ENCODE data around the gene KHNYN. TPM values are rescaled to one million over a fixed set of nuclear protein-coding genes. Genes with fewer than 3 reads are reported as not detected.

KHNYN gene
- total RNA-seq, 1 experiment from 2014 or later = 24.8 TPM

DNA sequence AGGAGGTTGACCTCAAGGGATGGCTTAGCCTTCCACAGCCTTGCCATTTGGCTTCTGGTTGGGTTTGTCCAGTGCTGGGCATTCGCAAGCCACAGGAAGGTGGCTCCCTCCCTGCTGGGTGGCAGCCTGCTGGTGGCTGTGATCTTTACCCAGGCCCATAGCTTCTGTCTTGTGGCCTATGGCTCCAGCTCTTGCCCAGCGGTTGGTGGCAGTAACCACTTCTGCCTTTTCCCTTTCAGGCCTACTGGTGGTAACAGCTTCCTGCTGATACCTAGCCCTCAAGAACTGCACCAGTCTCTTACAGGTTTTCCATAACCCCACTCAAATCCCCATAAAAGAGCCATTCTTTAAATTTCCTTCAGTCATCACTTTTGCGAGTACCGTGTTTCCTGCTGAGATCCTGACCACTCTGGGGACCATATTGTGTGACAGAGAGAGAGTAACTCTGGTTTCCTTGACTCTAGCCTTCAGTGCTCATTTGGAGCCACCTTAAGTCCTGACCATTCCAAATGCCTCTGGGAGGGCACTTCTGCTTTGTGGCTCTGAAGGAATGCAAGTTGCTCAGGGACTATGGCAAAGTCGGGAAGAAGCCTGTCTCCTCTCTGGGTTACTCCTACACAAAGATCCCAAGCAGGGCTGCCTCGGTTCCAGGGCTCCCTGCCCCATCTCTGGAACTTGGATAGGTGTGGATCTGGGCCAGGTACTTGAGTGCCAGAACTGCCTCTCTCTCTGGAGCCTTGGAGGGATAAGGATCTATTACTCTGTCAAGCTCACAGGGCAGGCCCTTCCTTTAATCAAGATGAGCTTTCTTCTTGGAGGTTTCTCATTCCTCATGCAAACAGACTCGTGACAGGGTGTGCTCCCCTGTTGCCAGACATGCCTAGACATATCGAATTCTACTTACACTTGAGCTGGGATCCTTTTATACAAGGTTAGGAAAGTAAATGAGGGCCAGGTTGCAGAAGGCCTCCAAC, 33.9 kb upstream of the KHNYN start:
- no peak for DNase-seq
- Histone ChIP-seq H3K27me3 (ENCODE audit: control insufficient read depth, insufficient read depth, low read length) (peaks cover 8% of the 10 kb centered on the region; the same call in 1 of the 2 replicates), H3K36me3 (replicated peaks; ENCODE audit: control insufficient read depth, insufficient read depth, low read length) (no peaks in the 10 kb centered on the region), H3K4me3 (ENCODE audit: insufficient read depth, low read depth, low read length) (no peak overlapping the region)

DNA sequence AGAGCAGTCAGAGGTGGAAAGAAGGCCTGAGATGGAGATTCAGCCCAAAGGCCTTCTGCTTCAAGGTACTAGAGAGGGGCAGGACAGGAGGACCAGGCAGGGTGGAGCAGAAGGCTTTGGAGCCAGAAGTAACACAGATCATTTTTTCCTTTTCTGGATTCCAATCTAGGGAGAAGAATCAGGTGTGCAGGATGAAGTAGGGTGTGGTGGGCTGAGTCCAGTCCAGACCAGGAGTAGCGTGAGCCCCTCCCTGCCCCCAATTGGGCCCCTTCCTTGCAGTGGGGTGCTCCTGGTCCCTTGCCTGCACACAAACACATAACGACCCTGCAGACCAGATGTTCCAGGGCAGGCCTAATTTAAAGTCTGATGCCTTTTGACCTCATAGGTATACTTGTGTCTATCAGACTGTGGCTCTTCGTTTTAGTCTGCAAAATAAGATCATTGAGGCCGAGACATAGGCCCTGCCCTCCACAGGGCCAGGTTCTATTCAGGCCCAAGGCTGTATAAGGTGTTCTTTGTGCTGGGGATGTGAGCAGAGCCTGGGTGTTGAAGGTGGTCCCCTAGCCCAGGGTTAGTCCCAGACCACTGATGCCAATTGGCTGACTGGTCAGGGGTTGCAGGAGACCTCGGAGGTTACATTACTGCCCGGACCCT, 32.0 kb upstream of the KHNYN start:
- no peak overlapping the region for H3K4me3 ChIP-seq (ENCODE audit: insufficient read depth, low read depth, low read length)

DNA sequence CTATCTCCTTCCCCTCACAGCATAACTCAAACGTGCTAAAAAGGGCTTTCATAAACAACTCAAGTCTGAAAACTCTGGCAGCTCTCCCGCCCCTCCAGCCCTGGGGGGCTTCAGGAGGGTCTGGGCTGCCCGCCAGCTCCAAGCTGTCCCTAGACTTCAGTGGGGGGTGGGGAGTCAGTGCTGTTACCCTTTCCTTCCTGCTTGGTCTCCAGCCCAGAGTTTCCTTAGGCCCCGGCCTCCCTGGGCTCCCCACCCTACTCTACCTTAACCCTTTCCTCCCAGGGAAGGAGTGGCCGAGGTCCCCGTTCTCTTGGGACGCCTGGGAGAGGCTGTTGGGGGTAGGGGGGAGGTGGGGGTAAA, 31.5 kb upstream of the KHNYN start:
- DNase-seq = peak; percentile 88
- H3K27me3 ChIP-seq (ENCODE audit: control insufficient read depth, insufficient read depth, low read length) = peaks cover 6% of the 10 kb centered on the region; the same call in 1 of the 2 replicates
- no peaks in the 10 kb centered on the region for H3K36me3 ChIP-seq (replicated peaks; ENCODE audit: control insufficient read depth, insufficient read depth, low read length)
- H3K4me3 ChIP-seq (ENCODE audit: insufficient read depth, low read depth, low read length) = peak overlapping the region; percentile 53

More for the DNA sequence above, 32.0 kb upstream of the KHNYN start:
- H3K36me3 ChIP-seq (replicated peaks; ENCODE audit: control insufficient read depth, insufficient read depth, low read length) = no peaks in the 10 kb centered on the region
- DNase-seq = no peak
- H3K27me3 ChIP-seq (ENCODE audit: control insufficient read depth, insufficient read depth, low read length) = peaks cover 6% of the 10 kb centered on the region; the same call in 1 of the 2 replicates

DNA sequence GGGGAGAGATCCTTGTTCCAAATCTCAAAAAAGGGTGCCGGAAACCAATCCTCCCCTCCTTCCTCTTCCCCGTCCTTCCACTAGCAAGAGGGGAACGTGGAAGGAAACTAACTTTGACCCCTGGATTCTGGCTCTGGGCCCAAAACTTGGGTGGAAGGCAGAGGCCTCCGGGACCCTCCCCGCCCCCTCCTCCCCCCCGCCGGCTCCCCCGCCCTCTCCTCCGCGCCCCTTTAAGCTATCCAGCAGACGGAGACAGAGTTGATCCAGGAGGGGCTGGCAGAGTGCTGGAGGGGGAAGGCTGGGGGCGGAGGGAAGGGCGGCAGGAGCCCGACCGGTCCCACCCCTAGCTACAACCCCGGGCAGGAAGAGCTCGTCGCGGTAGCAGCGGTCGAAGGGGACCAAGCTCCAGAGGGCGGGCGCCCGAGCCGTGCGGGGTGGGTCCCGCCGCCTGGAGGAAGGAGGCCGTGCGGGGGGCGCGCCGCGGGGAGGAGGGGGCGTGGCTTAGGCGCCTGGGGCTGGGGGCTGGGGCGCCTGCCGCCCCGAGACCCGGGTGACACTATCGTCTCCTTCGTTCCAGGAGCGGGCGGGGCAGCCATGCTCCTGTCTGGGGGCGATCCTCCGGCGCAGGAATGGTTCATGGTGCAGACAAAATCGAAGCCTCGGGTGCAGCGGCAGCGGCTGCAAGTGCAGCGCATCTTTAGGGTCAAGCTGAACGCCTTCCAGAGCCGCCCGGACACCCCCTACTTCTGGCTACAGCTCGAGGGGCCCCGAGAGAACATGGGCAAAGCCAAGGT, 30.9 kb upstream of the KHNYN start, which contains the start of gene NYNRIN:
TSS of gene NYNRIN (plus strand) at position 351 of the 794 bp plus-strand sequence. CDS start at position 595, 244 bp downstream.
- Histone ChIP-seq H3K4me3 (ENCODE audit: insufficient read depth, low read depth, low read length) (peak within 1 kb of the TSS; percentile 53), H3K36me3 (replicated peaks; ENCODE audit: control insufficient read depth, insufficient read depth, low read length) (no peaks in the 10 kb centered on the region), H3K27me3 (ENCODE audit: control insufficient read depth, insufficient read depth, low read length) (peaks cover 6% of the 10 kb centered on the region; the same call in 1 of the 2 replicates)
- peak; percentile 93 for DNase-seq

DNA sequence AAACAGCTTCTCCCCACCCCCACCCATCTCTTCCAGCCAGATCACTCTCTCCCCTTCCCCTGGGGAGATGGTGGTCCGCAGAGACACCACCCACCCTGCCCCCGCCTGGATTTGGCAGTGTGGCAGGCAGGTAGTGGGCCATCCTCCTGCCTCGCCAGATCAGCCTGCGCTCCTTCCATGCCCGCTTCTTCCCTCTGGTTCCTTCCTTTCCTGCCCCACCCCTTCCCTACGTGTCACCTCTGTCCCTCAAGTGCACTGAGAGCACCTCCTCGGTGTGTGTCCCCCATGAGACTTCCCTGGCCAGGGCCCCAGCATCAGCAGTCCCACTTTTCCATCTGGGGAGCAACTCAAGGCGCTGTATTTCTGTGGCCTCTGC, 30.3 kb upstream of the KHNYN start:
- H3K36me3 ChIP-seq (replicated peaks; ENCODE audit: control insufficient read depth, insufficient read depth, low read length) = no peaks in the 10 kb centered on the region
- peak overlapping the region; percentile 53 for H3K4me3 ChIP-seq (ENCODE audit: insufficient read depth, low read depth, low read length)
- DNase-seq = peak; percentile 60
- peaks cover 6% of the 10 kb centered on the region; the same call in 1 of the 2 replicates for H3K27me3 ChIP-seq (ENCODE audit: control insufficient read depth, insufficient read depth, low read length)

DNA sequence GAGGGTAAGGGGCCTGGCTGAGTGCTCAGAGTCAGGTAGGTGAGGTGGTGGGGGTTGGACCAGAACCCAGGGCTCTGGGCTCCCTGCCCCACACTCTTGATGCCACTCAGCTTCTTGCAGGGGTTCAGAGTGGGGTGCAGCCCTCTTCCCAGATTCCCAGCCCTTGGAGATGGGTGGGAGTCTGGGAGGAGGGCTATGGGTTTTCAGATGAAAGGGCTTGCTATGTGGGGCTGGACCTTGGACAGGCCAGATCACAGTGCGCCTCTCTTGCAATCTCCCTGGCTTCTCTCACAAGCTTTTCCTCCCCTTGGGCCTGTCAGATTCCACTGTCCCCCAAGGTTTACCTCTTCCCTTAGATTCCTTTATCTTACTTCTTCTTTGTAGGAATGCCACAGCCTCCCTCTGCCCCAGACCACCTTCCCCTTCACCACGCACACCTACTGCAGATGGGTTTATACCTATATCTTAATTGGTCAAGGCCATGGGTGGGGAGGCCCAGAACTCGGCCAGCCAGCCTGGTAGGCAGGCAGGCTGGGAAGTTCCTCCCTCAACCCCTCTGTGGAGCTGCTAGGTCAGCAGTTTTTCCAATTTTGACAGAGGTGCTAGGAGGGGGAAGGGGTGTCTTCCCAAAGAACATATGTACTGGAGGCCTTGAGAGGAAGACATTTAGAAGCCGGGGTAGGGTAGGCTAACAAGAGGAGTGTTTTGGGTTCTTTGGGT, 29.6 kb upstream of the KHNYN start:
- H3K27me3 ChIP-seq (ENCODE audit: control insufficient read depth, insufficient read depth, low read length) = peaks cover 6% of the 10 kb centered on the region; the same call in 1 of the 2 replicates
- no peak overlapping the region for H3K4me3 ChIP-seq (ENCODE audit: insufficient read depth, low read depth, low read length)
- no peaks in the 10 kb centered on the region for H3K36me3 ChIP-seq (replicated peaks; ENCODE audit: control insufficient read depth, insufficient read depth, low read length)
- no peak for DNase-seq

DNA sequence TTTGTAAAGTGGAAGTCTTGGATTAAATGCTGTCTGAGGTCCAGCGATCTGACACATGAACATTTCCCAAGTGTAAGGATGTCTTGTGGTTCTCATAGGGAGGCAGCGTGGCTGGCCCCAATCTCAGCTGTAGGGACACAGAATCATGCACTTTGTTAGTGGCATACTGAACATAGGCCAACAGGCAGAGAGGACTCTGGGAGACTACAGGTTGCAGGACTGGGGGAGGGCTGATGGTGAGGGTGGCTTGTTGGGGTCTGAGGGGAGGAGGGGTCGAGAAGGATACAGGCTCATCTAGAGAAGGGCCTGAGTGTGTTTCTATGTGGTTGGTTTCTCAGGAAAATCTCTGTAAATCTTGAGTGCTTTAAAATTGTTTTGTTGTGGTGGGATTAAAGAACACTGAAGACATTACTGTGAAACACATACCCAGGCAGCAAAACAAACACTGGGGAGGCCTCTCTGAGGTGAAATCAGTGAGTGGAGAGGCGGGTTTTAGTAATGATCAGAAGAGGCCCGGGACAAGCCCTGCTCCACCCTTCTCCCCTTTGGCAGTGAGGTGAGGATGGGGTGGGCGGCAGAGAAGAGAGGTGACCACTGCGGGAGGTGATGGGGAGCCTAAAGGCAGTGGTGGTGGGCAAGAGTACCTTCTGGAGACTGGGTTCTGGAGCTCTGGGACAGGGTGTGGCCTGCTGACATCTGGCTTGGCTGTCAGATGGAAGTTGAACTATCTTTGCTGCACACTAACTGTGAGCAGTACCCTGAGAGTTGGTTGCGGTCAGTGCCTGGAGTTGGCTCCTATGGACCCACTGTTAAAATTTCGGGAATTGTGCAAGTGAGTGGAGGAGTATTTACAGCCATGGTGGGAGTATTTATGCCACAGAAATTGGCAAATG, 27.7 kb upstream of the KHNYN start:
- DNase-seq = peak; percentile 9
- Histone ChIP-seq H3K36me3 (replicated peaks; ENCODE audit: control insufficient read depth, insufficient read depth, low read length) (no peaks in the 10 kb centered on the region), H3K4me3 (ENCODE audit: insufficient read depth, low read depth, low read length) (no peak overlapping the region), H3K27me3 (ENCODE audit: control insufficient read depth, insufficient read depth, low read length) (peaks cover 6% of the 10 kb centered on the region; the same call in 1 of the 2 replicates)

DNA sequence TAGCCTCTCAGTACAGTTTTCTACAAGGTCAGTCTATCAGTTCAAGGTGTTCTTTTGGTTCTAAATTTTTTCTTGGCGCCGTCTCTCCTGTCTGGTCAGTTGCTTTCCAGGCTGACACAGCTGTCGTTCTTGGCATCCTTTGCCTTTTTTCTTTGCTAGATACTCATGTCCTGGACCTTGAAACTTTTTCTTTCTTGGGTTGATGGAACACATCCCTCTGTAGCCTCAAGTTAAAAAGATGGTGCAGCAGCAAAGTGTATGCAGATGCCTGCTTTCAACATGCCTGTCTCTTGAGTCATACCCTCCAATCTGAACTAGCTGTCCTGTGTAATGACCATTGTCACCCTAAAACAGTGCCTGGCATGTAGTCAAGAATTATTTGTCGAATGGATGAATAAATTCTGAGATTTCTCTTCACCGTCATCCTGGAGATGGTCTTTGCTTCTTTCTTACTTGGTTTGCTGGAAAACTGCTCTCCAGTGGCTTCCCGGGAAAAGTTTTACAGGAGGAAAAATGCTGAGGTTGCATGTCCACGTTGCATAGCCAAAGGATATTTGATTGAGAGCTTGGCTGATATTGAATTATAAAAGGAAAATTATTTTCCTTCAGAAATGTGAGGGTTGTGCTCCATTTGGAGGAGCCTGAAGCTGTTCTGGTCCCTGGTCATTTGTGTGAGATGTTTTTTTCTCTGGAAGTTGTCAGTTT, 26.3 kb upstream of the KHNYN start:
- Histone ChIP-seq H3K4me3 (ENCODE audit: insufficient read depth, low read depth, low read length) (no peak overlapping the region), H3K27me3 (ENCODE audit: control insufficient read depth, insufficient read depth, low read length) (peaks cover 6% of the 10 kb centered on the region; the same call in 1 of the 2 replicates), H3K36me3 (replicated peaks; ENCODE audit: control insufficient read depth, insufficient read depth, low read length) (no peaks in the 10 kb centered on the region)
- no peak for DNase-seq

DNA sequence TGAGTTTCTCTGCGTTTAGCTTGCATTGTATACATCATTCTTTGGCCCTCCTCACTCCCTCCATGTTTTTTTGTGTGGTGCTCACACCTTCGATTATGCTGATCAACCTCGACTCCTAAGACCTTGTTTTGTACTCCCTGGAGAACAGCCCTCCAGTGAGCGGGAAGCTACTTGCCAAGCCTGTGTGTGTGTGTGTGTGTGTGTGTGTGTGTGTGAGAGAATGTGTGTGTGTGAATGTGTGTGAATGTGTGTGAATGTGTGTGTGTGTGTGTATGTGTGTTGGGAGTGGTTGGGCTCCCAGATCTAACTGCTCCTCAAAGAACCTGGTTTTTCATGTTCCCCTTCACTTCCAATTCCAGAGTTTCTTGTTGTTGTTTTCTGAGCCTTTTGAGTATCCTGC, 24.9 kb upstream of the KHNYN start:
- no peaks in the 10 kb centered on the region for H3K36me3 ChIP-seq (replicated peaks; ENCODE audit: control insufficient read depth, insufficient read depth, low read length)
- H3K27me3 ChIP-seq (ENCODE audit: control insufficient read depth, insufficient read depth, low read length) = peaks cover 2% of the 10 kb centered on the region; the same call in 1 of the 2 replicates
- no peak overlapping the region for H3K4me3 ChIP-seq (ENCODE audit: insufficient read depth, low read depth, low read length)
- DNase-seq = peak; percentile 24

DNA sequence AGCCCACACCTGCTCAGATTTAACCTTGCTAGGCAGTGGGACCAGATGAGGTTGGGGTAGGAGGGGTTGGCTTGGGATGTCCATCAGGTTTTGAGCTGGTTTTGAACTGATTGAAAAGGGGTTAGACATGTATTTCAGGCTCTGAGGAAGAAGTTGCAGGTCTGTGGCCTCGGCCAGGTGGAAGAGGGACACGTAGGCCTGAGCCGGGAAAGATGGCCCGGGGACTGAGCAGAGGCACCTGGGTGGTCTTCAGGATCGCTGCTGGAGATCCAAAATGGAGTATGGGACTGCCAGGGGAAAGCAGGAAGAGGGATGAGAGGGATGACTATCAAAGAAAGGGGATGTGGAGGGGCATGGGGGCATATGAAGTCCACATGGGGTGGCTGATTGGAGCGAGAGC, 23.3 kb upstream of the KHNYN start:
- no peaks in the 10 kb centered on the region for H3K36me3 ChIP-seq (replicated peaks; ENCODE audit: control insufficient read depth, insufficient read depth, low read length)
- no peaks in the 10 kb centered on the region; the same call in 1 of the 2 replicates for H3K27me3 ChIP-seq (ENCODE audit: control insufficient read depth, insufficient read depth, low read length)
- H3K4me3 ChIP-seq (ENCODE audit: insufficient read depth, low read depth, low read length) = no peak overlapping the region
- no peak for DNase-seq

DNA sequence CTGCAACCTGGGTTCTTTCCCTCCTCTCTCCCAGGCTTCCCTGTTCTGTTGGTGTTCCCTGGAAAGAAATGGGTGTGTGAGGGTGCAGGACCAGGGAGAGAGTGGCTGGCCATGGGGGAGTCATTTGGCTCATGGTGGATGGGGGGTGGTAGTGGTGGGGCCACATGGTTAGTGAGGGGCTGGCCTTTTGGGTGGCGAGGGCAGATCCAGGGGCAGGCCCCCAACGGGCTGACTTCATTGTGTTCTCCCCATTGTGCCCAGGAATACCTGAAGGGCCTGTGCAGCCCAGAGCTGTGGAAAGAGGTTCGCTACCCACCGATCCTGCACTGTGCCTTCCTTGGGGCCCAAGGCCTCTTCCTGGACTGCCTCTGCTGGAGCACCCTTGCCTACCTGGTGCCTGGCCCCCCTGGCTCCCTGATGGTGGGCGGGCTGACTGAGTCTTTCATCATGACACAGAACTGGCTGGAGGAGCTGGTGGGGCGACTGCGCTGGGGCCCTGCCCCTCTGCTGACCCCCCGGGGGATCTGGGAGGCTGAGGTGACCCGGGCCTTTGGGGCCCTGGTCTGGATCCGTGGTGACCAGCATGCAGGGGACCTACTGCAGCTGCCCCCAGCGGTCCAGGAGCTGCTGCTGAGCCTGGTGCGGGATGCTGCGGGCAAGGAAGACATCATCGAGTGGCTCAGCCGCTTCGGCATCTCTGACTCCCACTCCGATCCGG, 22.0 kb upstream of the KHNYN start:
- H3K4me3 ChIP-seq (ENCODE audit: insufficient read depth, low read depth, low read length) = no peak overlapping the region
- no peaks in the 10 kb centered on the region; the same call in 1 of the 2 replicates for H3K36me3 ChIP-seq (replicated peaks; ENCODE audit: control insufficient read depth, insufficient read depth, low read length)
- H3K27me3 ChIP-seq (ENCODE audit: control insufficient read depth, insufficient read depth, low read length) = no peaks in the 10 kb centered on the region
- DNase-seq = peak; percentile 45

DNA sequence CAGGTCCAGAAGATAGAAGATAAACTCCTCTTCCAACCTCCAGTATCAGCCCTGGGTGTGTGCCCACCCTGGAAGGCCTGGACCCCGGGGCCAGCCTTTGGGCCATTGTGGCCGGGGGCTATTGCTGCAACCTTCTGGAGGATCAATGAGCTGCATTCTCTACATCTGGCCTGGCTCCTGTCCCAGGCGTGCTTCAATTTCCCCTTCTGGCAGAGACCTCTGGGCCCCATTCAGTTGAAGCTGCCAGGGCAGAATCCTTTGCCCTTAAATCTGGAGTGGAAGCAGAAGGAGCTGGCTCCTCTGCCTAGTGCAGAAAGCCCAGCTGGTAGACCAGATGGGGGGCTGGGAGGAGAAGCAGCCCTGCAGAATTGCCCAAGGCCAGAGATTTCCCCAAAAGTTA, 21.0 kb upstream of the KHNYN start:
- H3K27me3 ChIP-seq (ENCODE audit: control insufficient read depth, insufficient read depth, low read length) = no peaks in the 10 kb centered on the region
- peak; percentile 24 for DNase-seq
- H3K36me3 ChIP-seq (replicated peaks; ENCODE audit: control insufficient read depth, insufficient read depth, low read length) = peaks cover 1% of the 10 kb centered on the region; the same call in 1 of the 2 replicates
- no peak overlapping the region for H3K4me3 ChIP-seq (ENCODE audit: insufficient read depth, low read depth, low read length)

Data from H7 (cell line).